ENCODE measurements around the gene KREMEN1.

DNA sequence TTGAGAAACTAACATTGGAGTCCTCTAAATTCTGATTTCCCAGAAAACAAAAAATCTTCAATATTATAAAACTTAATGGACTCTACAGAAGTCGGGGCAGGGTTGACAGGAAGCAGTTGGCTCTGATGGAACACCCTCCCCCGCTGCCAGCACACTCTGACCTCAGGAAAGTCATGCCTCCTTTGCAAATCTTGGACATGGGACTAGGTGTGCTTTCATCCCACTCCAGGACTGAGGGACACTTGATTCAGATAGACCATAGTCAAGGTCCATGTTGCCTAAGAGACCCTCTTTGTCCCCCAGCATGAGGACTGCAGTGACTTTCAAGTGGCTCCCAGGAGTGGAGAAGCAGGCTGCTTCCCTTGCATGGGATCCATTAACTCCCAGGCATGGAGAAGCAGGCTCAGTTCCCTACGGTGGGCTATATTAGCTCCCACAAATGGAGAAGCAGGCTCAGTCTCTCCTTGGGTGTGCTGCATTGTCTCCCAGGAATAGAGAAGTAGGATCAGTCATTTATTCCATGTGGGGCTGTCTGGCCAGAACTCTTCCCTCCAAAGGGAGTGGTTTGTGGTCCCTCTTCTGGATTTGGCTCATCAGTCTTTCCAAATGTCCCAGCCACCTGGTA lies 49.6 kb upstream of the KREMEN1 start:
- TF ChIP-seq, protein P1, sequence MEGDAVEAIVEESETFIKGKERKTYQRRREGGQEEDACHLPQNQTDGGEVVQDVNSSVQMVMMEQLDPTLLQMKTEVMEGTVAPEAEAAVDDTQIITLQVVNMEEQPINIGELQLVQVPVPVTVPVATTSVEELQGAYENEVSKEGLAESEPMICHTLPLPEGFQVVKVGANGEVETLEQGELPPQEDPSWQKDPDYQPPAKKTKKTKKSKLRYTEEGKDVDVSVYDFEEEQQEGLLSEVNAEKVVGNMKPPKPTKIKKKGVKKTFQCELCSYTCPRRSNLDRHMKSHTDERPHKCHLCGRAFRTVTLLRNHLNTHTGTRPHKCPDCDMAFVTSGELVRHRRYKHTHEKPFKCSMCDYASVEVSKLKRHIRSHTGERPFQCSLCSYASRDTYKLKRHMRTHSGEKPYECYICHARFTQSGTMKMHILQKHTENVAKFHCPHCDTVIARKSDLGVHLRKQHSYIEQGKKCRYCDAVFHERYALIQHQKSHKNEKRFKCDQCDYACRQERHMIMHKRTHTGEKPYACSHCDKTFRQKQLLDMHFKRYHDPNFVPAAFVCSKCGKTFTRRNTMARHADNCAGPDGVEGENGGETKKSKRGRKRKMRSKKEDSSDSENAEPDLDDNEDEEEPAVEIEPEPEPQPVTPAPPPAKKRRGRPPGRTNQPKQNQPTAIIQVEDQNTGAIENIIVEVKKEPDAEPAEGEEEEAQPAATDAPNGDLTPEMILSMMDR (IDR thresholded peaks at IDR 0.05; ENCODE audit: low read depth, low read length) = no peak
- no peak for TF ChIP-seq POLR2A (IDR thresholded peaks at IDR 0.05; ENCODE audit: extremely low read depth, insufficient read length)
- TF ChIP-seq, protein P2, sequence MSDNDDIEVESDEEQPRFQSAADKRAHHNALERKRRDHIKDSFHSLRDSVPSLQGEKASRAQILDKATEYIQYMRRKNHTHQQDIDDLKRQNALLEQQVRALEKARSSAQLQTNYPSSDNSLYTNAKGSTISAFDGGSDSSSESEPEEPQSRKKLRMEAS (IDR thresholded peaks at IDR 0.05; ENCODE audit: low read depth, low read length) = no peak
- TF ChIP-seq MYC (IDR thresholded peaks at IDR 0.05; ENCODE audit: low read depth, low read length) = no peak

Measured in NB4 (cell line).